Activated CD4-positive, alpha-beta T cell treated with anti-CD3 and anti-CD28 coated beads, Interleukin-2, amount 50 U/mL, for 4 hours (primary cell): ENCODE results near the gene RCAN3.

Experiments
- DNase-seq, 2 experiments: peaks; one replicate each; pipeline ENCODE4 v3.0.0-alpha.2; 2020

The RCAN3 gene

GRCh38 chr1:24551960-24552571 lies 49.4 kb downstream of the RCAN3 start:
- DNase-seq: no peak

GRCh38 chr1:24553931-24554330 lies 51.3 kb downstream of the RCAN3 start:
- DNase-seq: no peak

- no peak for DNase-seq
These were observed 52.1 kb downstream of the RCAN3 start for GRCh38 chr1:24554714-24555113.

- peak; percentile 45 to 49 for DNase-seq
These were observed 53.2 kb downstream of the RCAN3 start, which contains the start of gene NCMAP for GRCh38 chr1:24555591-24556413. TSS of gene NCMAP (plus strand) at chr1:24556087. CDS start at chr1:24595431, 39,344 bp downstream.

GRCh38 chr1:24556414-24556795 lies 53.8 kb downstream of the RCAN3 start:
- DNase-seq: no peak

- DNase-seq: no peak
These were observed 54.6 kb downstream of the RCAN3 start for GRCh38 chr1:24557220-24557619.

GRCh38 chr1:24557711-24558131 lies 55.1 kb downstream of the RCAN3 start:
- DNase-seq: no peak

- no peak for DNase-seq
These were observed 55.8 kb downstream of the RCAN3 start for GRCh38 chr1:24558455-24558854.

- no peak for DNase-seq
These were observed 56.5 kb downstream of the RCAN3 start for GRCh38 chr1:24558902-24559791.

- DNase-seq: no peak
These were observed 57.7 kb downstream of the RCAN3 start for GRCh38 chr1:24560361-24560760.

- DNase-seq: no peak
These were observed 60.0 kb downstream of the RCAN3 start for GRCh38 chr1:24562625-24563024.

GRCh38 chr1:24564695-24565094 lies 62.1 kb downstream of the RCAN3 start:
- DNase-seq: no peak

- no peak for DNase-seq
These were observed 63.7 kb downstream of the RCAN3 start for GRCh38 chr1:24566236-24566867.

GRCh38 chr1:24567792-24568388 lies 65.3 kb downstream of the RCAN3 start:
- DNase-seq: no peak

- no peak for DNase-seq
These were observed 65.8 kb downstream of the RCAN3 start for GRCh38 chr1:24568475-24568874.

GRCh38 chr1:24570265-24571125 lies 67.9 kb downstream of the RCAN3 start:
- DNase-seq: no peak

GRCh38 chr1:24572301-24572700 lies 69.7 kb downstream of the RCAN3 start:
- no peak for DNase-seq

- no peak for DNase-seq
These were observed 73.4 kb downstream of the RCAN3 start for GRCh38 chr1:24575905-24576587.

GRCh38 chr1:24578846-24579245 lies 76.2 kb downstream of the RCAN3 start:
- no peak for DNase-seq

GRCh38 chr1:24580756-24581155 lies 78.1 kb downstream of the RCAN3 start:
- DNase-seq: no peak

- DNase-seq: no peak
These were observed 81.6 kb downstream of the RCAN3 start for GRCh38 chr1:24584171-24584647.
